ENCODE results near the gene C1orf94. TPM values are rescaled to one million over a fixed set of nuclear protein-coding genes. Genes with fewer than 3 reads are reported as not detected.

C1orf94 gene, protein sequence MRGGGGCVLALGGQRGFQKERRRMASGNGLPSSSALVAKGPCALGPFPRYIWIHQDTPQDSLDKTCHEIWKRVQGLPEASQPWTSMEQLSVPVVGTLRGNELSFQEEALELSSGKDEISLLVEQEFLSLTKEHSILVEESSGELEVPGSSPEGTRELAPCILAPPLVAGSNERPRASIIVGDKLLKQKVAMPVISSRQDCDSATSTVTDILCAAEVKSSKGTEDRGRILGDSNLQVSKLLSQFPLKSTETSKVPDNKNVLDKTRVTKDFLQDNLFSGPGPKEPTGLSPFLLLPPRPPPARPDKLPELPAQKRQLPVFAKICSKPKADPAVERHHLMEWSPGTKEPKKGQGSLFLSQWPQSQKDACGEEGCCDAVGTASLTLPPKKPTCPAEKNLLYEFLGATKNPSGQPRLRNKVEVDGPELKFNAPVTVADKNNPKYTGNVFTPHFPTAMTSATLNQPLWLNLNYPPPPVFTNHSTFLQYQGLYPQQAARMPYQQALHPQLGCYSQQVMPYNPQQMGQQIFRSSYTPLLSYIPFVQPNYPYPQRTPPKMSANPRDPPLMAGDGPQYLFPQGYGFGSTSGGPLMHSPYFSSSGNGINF
- not detected for total RNA-seq

DNA sequence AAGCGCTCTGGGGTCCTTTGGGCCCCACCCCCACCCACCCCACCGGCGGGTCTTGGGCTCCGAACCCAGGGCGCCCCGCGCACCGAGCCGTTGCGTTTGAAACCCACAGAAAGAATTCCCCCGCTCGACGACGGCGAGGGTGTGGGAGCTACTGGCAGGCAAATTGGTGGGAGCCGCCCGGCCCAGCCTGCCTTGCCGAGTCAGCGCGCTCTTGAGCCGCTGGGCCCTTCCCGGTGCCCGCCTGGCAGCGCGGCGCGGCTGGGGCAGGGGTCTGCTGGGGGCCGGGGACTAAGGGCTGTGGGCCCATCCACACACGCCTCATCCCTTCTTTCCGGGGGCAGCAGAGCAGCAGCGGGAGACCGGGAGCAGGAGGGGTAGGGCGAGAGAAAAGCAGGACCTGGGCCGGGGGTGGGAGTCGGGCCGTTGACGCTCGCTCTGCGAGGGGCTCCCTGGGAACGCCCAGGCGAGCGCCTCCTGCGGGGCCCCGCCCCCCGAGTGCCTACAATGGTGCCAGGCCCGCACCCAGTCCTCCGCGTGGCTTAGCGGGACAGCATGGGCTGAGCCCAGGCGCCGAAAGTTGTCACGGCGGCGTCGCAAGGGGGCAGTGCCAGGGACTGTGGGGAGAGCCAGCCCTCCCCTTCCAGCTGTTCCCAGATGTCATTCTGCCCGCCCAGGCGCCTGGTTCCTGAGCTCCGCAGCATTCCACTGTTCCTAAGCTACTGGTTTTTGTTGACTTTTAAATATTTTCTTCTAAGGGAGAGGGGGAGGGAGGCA, at the start of gene C1orf94:
Gene C1orf94 (plus strand): TSS at position 78 of the 774 bp plus-strand sequence. CDS start 883 bp downstream, outside the sequence.
- peak; percentile 84 for DNase-seq

DNA sequence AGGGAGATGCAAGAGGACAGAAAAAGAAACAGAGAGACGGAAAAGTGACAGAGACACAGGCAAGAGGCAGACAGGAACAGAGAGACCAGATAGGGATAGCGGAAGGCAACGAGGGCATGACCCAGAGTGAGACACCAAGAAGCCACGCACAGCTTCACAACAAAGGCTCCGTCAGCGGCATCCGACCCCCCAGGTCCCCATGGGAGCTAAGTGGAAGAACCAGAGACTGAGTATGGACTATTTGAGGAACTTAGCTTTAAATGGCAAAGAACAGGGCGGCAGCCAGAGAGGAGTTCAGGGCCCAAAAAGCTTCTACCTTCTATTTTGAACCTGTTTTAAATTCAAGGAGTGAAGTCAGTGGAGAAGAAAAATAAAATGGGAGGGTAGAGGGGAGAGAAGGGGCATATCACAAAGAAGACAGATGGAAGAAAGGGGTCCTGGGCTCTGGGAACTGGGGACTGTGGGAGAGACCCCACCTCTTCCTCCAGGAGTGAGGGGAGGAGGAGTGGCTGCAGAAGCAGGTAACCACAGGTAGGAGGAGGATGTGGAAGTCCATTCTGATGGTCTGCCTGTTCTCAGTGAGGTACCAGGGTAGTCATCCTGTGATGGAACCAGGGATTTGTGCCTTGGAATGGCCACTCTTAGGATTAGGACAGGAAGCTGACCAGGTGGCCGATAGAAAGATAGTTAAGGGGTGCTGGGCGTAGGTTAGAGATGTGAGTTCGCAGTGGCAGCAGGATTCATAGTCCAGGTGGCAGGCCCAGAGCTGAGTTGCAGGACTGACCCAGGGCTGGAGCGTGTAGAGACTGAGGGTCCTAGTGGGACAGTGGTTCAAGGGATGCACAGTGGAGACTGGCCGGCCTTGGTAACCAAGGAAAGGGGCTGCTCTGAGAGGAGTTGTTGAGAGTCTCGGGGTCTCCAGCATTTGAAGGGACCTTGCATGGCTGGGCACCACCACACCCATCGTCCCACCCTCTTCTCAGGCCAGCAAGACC, 49.4 kb upstream of the C1orf94 start:
- DNase-seq: no peak

DNA sequence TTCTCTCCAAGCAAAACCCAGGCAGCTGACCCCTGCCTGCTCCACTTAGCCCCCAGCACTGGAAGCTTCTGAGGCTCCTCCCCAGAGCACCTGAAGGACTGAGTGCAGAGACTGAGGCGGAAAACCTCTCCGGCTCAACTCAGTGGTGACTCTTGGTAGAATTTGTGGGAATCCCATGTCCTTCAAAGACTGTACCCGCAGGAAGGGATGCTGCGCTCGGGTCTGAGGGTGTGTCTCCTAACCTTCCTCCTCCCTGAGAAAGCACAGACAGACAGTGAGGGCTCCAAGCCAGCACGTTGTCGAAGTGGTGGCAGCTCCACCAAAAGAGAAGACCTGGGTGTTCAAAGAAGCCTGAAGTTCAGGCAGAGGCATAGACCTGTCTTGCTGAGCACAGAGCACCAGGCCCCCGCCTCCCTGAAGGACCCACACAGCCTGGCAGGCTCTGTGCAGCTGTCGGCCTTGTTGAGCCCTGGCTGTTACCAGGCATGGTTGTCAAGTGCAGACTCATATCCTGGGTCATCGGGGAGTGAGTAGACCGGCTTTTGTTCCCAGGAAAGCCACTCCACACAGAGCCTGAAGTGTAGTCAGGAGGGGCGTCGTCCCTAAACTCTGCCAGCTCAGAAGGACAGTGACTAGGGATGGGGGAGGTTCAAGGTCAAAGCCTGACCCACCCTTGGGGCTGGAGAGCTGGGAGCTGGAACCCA, 48.4 kb upstream of the C1orf94 start:
- no peak for DNase-seq

DNA sequence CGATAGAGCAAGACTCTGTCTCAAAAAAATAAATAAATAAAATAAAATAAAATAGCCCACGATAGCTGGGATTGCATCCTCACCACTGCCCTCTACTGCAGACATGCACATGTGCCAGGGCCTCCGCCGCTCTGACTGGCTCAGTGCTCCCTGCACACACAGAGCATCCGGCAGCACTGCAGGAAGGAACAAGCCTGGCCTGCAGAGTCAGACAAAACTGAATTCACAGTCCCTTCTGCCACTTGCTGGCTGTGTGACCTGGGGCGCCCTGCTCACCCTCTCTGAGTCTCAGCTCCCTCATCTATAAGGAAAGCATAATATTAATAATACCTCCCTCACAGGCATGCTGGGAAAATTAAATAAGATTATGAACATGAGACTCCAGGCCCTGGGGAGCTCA, 47.1 kb upstream of the C1orf94 start:
- no peak for DNase-seq

DNA sequence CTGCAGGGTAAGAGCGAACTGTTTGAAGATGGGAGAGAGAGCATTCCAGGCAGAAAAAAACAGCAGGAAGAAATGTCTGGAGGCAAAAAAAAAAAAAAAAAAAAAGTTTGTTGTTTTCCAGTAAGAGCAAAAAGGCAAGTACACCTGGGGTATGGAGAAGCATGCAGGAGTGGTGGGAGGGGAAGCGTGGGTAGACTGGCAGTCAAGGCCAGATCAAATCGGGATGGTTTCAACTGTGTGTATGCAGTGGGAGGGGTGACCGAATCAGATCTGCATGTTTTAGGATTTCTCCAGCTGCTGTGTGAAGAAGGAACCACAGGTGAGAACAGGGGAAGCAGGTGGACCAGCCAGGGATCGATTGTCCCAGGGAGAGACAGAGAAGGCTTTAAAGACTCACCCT, 46.4 kb upstream of the C1orf94 start:
- no peak for DNase-seq

DNA sequence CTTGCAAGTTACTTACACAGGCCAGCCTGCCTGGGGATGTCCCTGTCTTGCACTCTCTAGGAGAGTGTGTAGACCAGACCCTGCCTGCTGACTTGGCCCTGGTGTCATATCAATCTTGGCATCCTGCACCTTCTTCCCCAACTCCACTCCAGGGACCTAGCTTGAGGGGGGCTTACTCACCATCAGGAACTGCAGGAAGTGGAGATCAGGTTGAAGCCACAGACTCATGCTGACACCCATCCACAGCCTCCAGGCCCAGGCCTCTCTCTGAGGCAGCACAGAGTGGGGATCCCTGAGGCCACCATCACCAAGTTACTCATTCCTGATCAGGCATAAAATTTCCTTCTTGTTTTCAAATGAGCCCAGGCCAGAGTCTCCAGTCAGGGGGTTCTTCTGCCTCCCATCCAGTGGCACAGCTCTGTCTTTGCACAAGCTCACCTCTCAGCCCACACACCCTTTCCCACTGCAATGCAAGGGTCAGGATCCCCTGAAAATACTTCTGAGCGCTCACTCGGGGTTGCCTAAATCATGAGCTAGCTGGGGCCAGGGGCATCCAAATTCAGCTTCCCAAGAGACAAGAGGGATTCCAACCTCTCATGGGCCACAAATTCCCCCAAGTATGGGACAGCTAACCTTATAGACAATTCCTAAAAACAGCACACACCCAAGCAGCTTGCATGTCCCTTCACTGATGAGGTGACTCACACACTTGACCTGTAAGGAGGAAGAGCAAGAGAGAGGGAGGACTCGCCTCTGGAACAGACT, 45.1 kb upstream of the C1orf94 start:
- DNase-seq: no peak

DNA sequence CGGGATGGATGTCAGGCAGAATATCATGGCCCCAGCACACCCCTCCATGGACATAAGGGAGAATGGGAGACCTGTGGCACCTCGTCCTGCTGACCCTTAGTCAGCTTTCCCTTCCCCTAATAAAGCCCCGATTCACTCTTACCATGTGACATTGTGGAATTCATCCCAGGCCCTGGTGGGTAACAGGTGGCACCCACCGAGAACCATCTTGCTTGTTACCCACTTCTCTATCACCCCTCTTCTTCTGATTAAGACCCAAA, 44.6 kb upstream of the C1orf94 start:
- DNase-seq: no peak

DNA sequence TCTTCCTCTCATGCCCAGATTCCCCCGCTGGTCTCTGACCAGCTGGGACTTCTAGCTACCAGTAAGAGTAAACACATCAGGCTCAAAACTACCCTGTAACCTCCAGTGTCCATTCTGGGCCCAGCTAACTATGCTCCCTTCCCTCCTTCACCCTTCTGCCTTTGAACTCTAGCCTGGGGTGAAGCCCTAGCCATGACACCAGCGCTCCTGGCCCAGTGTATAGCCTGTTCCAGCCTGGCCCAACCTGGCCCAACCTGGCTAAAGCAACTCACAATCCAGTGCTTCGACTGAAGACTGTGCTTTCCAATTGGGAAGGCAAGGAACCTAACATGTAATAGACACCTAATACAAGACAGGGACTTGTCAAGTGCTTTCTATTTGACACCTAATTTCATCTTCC, 39.3 kb upstream of the C1orf94 start:
- no peak for DNase-seq

DNA sequence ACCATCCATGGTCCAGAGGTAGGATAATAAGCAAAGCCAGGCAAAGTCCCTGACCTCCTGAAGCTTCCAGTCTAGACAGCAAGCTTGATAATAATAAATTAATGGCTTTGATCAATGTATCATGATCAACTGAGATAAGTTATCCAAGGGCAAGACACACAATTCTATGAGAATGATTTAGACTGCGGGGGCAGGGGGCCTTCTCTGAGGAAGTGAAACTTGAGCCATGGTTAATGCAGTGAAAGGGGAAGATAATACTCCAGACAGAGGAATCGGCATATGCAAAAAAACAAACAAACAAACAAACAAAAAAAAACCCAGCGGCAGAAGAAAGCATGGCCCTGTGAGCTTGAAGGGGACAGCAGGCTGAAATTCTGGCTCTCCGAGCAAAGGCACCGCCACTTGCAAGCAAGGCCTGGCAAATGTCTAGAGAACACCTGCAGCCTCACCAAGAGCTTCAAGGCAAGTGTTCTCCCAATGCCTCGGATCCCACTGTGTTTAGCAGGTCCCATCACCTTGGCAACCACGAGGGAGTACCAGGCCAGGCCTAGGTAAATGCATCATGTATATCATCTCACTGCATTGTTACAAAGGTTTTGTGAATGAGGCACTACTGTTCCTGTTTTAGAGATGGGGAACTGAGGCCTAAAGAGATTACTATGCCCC, 36.6 kb upstream of the C1orf94 start:
- DNase-seq: no peak

DNA sequence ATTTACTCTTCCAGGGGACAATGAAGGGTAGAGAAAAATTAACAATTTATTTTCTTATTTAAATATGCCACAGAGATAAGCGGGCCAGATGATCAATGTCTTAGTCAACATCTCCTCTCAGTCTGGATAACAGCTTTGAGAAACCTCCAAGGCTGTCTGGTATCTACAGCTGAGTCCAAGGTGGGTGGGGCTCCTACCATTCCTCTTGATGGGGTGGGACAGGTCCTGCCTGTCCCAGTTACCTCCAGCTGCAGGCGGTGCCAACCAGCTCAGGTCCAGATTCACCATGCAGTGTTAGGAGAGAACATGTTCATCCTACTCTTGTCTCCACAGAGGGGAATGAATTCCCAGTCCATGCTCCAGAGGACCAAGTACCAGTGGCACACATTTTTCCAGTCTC, 32.7 kb upstream of the C1orf94 start:
- DNase-seq: no peak

DNA sequence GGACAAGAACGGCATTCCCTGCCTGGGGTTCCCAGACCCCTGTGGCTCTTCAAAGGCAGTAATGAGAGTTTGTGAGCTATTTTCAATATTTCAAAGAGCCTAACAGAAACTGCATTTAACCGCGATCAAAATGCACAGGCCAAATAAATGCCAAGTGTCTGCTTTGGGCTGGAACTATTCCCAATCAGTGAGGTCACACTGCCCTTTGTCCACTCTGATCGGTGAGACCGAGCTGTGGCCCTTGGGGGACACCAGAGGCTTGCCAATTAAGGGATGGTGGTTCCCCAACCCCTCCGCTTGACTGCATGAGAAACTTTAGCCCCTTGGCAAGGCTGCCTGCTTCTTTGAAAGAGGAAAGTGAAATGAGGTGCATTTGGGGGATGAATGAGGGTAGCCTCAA, 31.9 kb upstream of the C1orf94 start:
- no peak for DNase-seq

DNA sequence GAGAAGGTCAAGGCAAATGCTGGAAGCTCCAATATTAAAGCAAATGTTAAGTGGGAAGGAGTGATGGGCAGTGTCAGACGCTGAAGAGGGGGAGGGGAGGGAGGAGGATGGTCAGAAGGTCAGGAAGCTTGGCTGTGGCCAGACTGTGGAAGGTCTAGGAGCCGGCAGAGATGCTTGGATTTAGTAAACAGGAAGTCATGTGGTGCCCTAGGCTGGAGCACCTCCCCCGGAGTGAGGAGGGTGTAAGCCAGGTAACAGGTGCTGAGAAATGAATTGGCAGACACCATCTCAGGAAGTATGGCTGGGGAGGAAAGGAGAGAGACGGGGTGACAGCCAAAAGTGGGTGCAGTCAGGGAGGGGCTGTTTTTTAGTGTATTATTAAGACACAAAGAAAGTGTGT, 29.4 kb upstream of the C1orf94 start:
- no peak for DNase-seq

DNA sequence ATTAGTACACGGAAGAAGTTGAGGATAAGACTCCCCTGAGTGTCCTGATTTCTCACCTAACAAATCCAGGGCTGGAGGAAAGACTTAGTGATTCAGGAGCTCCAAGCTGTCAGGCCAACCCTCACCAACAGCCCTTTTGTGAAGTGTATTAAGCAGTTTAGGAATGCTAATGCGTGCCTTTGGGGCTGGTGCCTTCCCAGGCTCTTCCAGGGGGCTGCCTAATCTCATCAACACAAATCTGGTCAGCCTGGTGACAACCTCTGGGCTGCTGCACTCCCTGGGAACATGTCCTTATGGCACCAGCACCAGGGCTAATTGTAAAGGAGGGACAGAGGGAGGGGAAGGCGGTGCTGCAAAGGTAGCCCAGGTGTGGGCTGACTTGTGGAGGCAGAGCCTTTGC, 27.2 kb upstream of the C1orf94 start:
- no peak for DNase-seq

DNA sequence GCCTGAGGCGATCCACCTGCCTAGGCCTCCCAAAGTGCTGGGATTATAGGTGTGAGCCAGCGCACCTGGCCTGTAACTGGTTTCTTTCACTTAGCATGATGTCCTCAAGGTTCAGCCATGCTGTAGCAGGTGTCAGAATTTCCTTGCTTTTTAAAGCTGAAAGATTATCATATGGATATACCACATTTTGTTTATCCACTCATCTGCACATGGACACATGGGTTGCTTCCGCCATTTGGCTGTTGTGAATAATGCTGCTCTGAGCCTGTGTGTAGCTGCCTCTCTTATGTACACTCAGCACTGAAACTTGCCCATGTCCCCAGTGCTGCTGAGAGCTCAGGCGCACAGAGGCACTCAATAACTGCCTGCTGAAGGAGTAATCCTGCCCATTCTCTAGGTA, 23.5 kb upstream of the C1orf94 start:
- DNase-seq: no peak

DNA sequence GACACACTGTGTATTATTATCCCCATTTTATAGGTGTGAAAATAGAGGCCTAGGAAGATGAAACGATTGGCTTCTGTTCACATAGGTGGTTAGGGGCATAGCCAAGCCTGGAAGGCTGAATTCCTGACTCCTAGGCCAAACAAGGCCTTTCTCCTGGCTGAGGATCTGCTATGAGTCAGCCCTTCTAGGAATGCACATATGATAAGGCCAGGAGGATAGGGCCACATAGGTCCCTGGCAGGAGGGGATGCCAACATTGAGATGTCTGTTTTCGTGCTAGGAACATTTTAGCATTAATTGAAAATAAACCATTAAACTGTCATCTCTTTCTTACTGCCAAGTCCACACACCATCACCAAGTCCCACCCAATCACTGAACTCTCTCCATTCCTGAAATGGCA, 20.8 kb upstream of the C1orf94 start:
- DNase-seq: no peak

DNA sequence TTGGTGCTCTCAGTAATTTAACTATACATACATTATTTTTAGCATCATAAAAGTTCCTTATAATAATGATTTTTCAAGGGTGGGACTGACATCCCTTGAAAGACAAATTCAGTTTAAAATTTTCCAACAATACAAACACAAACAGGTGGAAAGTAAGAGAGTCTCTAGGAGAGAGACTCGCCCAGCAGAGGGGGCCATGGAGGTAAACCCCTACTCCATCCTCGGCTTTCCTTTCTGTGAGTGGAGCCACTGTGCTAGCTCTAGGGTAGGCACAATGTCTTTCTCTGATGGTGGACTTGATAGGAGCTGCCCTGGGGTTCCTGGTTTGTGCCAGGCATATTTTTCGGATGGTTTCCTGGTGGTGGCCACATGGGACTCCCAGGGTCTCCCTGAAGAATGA, 20.0 kb upstream of the C1orf94 start:
- DNase-seq: no peak

DNA sequence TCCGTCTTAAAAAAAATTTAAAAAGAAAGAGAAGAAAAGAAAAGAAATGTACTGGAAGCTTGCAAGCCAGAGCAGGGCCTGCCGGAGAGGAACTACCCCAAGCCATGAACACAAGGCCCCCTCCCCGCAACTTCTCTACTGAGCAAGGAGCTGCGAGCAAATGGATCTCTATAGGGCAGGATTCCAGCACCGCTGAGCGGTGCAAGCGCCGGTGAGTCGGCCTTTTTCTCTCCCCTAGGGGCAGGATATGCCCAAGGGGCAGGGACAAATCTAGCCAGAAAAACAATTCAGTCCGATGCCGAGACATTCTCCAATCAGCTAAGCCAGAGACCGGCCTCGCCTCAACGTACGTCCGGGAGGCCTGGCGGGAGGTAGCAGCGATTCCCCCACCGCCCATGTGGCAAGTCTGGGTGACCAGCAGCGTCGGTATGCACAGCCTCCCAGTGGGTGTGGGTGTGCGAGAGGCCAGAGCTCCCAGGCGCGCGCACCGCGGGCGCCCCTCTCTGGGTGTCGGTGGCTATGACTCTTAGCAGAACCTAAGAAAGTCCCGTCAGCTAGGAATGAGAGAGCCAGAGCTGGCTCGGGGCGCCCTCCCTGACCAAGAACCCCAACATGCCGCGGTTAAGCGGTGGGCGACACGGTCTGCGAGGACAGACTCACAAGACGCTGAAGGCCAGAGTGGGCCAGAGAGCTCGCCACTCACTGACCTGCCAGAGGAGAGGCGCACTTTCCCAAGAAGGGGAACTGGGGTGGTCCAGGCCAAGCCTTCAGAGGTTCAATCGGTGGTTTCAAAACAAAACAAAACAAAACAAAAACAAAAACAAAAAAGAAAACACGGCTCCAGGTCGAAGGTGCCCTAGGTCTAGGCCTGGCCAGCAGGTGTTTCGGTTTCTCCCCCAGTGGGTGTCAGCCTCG, 13.6 kb upstream of the C1orf94 start:
- peak; percentile 73 for DNase-seq

DNA sequence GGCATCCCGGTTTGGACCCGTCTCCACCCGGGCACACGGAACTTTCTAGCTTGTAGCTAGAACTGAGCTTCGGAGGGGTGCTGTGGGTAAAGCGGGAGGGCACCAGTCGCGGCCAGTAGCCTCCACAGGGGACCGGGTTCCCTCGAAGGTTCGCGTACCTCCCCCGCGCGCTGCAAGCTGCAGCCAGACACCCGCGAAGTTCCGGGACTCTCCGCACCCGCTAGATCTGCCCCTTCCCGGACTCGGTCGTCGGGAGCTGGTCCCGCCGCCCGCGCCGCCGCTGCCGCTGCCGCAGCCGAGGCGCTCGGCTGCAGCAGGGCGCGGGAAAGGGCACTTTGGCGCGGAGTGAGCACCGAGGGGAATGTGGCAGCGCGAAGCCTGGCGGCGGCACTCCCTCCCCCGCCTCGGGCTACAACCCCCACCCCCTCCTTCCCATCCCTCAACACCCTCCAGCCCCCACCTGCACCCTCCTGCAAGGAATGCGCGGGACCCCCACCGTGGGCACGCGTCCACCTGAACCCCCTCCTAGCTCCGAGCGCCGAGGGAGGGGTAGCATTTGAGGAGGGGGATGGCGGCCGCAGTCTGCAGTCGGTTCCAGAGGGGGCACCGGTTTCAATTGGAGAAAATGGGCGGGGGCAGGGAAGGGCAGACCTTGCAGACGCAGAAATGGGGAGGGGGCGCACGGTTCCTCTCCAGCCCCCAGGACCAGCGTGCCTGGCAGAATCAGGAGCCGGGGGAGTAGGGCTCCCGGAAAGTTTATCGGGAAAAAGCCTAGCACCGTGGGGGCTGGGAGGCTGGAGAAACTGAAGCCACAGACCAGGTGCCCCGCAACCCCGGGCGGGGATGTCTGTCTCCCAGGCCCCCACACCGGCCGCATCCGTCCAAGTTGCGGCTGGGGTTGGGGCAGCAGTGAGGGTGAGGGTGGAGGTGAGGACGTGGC, 12.6 kb upstream of the C1orf94 start:
- no peak for DNase-seq
